GM12891 (cell line): ENCODE data around the gene LMO3.

Source experiments
- DNase-seq: peaks from one replicate; pipeline ENCODE4 v3.0.0; 2011; ENCODE audit warnings: low spot score; ENCODE audit not compliant: insufficient read length
- FAIRE-seq: peaks from 2 replicates; lab custom pipeline; 2011; peaks lifted over from hg19 to GRCh38; lab: Jason Lieb, UNC
- PAX5 ChIP-seq: IDR thresholded peaks from 2 replicates; pipeline ENCODE4 v1.6.1; 2011; ENCODE audit warnings: low read length, moderate library complexity, mild to moderate bottlenecking; ENCODE audit not compliant: insufficient read depth, severe bottlenecking
- POLR2A ChIP-seq: IDR thresholded peaks from 2 replicates; pipeline ENCODE4 v1.6.1; 2011; ENCODE audit warnings: low read depth, low read length, control low read depth
- POLR2AphosphoS5 ChIP-seq: IDR thresholded peaks from 2 replicates; pipeline ENCODE4 v1.6.1; 2011; ENCODE audit warnings: low read depth, low read length, control low read depth
- POU2F2 ChIP-seq: IDR thresholded peaks from 2 replicates; pipeline ENCODE4 v1.6.1; 2011; ENCODE audit warnings: low read depth, mild to moderate bottlenecking, control low read depth, low read length, moderate library complexity
- SPI1 ChIP-seq: IDR thresholded peaks from 2 replicates; pipeline ENCODE4 v1.6.1; 2011; ENCODE audit warnings: low read depth, low read length, control low read depth
- TAF1 ChIP-seq: IDR thresholded peaks from 2 replicates; pipeline ENCODE4 v1.6.1; 2011; ENCODE audit warnings: low read depth, low read length, control low read depth

LMO3 gene

DNA sequence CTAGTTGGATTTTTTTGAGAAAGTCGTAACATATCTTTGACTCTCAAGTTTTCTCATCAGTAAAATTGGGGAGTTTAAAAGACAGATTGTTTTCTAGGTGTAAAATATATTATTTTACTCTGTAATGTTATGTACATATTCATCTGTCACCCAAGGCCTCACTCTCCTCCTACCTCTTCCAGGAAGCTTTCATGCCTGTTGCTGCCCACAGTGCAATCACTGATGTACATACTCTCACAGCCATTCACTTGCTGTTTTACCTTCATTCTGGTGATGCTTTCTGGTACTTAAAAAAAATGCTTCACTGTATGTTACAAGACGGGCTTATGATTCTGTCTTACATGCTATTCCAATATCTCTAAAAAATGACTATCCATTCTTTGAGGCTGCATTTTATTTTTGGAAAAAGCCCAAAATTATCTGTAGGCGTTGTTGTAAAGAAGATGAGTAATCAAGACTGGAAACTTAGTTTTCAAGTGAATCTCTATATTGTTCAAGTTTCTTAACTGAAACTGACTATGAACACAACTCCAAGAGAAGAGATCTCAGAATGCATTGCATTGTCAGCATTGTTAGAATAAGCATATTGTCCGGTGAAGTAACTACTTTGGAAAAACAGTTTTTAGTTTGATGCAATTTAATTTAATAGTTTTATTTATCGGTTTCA, 82.5 kb downstream of the LMO3 start:
- FAIRE-seq (no peak), DNase-seq (no peak)
- TF ChIP-seq TAF1 = no peak
- no peak for TF ChIP-seq SPI1
- no peak for TF ChIP-seq POLR2A
- TF ChIP-seq POLR2AphosphoS5 = no peak
- TF ChIP-seq POU2F2 = no peak
- TF ChIP-seq PAX5 = no peak

DNA sequence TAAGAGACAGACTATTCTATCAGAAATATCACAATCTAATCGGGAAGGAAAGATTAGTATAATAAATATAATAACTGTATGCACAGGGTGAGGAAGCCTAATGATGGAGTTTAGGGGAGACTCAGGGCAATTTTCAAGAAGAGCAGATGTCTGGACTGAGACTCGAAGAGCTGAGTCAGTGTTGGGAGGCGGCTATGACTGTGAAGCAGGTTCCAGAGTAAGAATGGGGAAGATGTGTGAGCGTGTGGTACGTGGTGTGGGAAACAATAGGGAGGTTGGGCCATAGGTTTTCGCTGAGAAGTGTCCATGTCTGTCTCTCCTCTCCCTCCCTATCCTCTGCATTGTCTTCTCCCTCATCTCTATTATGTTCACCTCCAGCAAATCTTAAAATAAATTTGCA, 85.6 kb downstream of the LMO3 start:
- DNase-seq = no peak
- TF ChIP-seq PAX5 (no peak), POLR2A (no peak), TAF1 (no peak), POU2F2 (no peak), POLR2AphosphoS5 (no peak), SPI1 (no peak)
- peak; percentile 13 for FAIRE-seq

DNA sequence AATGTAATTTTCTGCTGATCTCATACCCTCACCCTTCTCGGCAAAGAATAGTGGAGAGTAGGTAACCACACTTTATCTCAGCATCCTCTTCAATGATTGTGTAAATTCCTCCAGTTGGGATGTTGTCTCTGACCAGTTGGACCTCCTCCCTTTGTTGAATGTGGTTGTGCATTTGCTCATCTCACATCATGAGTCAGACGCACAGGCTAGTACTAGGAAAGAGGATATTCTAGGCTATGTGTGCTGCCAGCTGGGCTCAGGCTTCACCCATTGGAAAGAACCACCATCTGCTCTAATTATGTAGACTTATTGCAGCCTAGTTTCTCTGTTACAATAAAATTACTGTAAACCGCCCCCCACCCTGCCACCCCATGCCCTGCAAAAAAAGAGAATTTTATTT, 90.3 kb downstream of the LMO3 start:
- no peak for FAIRE-seq
- no peak for DNase-seq

DNA sequence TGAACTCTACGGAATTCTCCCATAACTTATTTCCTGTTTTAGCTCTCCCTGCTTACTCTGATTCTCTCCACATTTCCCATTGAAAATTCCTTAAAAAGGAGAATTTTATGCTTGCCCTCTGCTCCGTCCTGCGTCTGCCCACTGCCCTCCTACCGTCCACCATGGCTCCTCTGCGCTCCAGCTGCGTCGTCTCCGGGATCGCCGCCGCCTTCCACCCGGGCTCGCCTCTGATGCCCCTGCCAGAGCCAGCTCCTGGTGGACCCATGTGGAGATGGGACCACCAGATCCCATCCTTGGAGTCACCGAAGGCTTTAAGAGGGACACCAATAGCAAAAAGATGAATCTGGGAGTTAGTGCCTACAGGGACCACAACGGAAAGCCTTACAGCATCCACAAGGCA, 92.7 kb downstream of the LMO3 start:
- DNase-seq = no peak
- TF ChIP-seq POLR2AphosphoS5 (no peak), SPI1 (no peak), POLR2A (no peak), PAX5 (no peak)
- no peak for FAIRE-seq

More for the DNA sequence above, 90.3 kb downstream of the LMO3 start:
- TF ChIP-seq POLR2A = no peak
- no peak for TF ChIP-seq SPI1
- TF ChIP-seq POU2F2 = no peak
- no peak for TF ChIP-seq TAF1
- TF ChIP-seq POLR2AphosphoS5 = no peak
- TF ChIP-seq PAX5 = no peak

DNA sequence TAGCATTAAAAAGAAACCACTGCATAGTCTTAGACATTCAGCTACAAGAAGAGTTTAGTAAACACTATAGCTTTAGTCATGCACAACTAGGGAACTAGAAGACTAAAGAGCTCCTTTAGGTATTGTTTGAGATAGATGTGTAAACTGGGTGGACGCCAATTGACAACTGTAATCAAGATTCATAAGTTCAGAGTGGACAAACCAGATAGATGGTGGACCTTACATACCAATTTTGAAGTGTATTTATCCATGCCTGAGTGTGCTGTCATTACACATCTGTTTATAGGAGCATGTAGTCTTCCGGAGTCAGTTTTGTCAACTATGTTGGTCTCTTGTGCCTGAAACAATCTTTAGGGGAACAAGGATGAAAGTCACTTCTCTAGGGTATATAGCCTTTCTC, 96.6 kb downstream of the LMO3 start:
- no peak for TF ChIP-seq POLR2A
- no peak for TF ChIP-seq TAF1
- no peak for TF ChIP-seq SPI1
- no peak for TF ChIP-seq PAX5
- TF ChIP-seq POU2F2 = no peak
- TF ChIP-seq POLR2AphosphoS5 = no peak
- DNase-seq = no peak
- no peak for FAIRE-seq

DNA sequence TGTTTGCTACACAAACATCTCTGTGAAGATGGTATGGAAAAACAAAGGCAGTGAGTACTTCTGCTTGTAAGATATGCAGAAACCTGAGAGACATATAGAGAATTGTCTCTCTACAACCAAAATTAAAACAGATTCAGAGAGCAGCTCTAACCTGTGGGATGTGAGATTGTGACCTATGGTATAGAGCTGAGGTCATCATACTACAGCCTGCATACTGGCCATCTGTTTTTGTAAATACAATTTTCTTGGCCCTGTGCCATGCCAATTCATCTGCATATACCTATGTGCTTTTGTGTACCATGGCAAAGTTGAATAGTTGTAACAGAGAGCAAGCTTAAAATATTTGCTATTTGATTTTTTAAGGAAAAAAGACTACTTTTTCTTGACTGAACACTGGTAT, 99.6 kb downstream of the LMO3 start:
- DNase-seq (no peak), FAIRE-seq (no peak)
- TF ChIP-seq PAX5 = no peak
- no peak for TF ChIP-seq POU2F2
- TF ChIP-seq POLR2A = no peak
- TF ChIP-seq POLR2AphosphoS5 = no peak
- no peak for TF ChIP-seq SPI1
- TF ChIP-seq TAF1 = no peak

DNA sequence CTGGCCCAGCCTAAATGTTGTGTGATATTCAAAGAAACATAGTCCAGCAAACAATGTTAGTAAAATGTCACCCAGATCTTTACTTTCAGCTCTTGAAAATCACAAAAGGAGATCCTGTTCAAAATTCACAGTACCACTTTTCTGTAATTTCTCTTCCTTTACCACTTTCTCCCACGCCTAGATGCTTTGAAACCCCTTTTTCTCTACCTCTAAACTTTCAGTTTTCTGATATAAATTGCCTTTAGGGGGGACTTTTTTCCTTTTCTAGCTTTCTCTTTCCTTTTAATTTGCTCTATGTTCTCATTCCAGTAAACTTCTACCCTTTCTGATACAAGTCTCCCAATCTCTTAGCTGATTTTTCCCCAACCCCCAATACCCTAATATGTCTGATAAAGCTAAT, 101.8 kb downstream of the LMO3 start:
- DNase-seq (no peak), FAIRE-seq (peak; percentile 31)
- TF ChIP-seq POLR2AphosphoS5 (no peak), POLR2A (no peak), PAX5 (no peak), POU2F2 (no peak), TAF1 (no peak), SPI1 (no peak)

DNA sequence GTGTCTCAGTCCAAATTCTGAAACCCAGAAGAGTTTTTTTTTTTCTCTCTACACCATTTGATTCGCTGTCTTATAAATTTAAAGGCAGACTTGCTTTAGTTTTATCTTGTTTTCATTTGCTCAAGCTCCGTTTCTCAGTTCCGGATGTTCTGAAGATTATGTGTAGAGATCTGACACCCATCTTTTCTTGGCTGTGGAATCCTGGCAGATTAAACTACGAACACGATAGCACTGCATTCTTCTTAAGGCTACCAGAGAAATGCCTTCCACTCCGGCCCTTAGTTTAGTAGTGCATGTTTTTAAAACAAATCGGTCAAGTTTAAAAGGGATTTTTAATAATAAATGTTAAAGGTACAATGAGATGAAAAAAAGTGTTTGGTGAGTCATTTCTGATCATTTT, 106.4 kb downstream of the LMO3 start:
- TF ChIP-seq POLR2A = no peak
- TF ChIP-seq TAF1 = no peak

More for the DNA sequence above, 106.4 kb downstream of the LMO3 start:
- DNase-seq = no peak
- FAIRE-seq = no peak
